SK-N-MC (cell line): ENCODE data around the gene ORC6.

ENCODE experiments used
- DNase-seq: peaks from one replicate; pipeline ENCODE4 v3.0.0-alpha.2; 2011; ENCODE audit warnings: low read depth, low spot score
- H3K27ac ChIP-seq: fragments of 200-600 bp; sonication (generic); 2 replicates; pipeline ENCODE4 v1.5.1; 2016; ENCODE audit warnings: mixed run types
- H3K36me3 ChIP-seq: fragments of 200-600 bp; sonication (generic); 2 replicates; pipeline ENCODE4 v1.6.1; 2017; ENCODE audit warnings: antibody characterized with exemption, low read length, mixed read lengths; ENCODE audit not compliant: insufficient read depth
- H3K4me3 ChIP-seq: fragments of 200-600 bp; sonication (generic); 2 replicates; pipeline ENCODE4 v1.5.1; 2016
- H3K9ac ChIP-seq: fragments of 200-600 bp; sonication (generic); 2 replicates; pipeline ENCODE4 v1.8.0; 2017; ENCODE audit warnings: mixed run types, mixed read lengths; ENCODE audit not compliant: insufficient read length
- H3K9me3 ChIP-seq: fragments of 200-600 bp; sonication (generic); 2 replicates; pipeline ENCODE4 v1.6.1; 2017; ENCODE audit warnings: low read depth, mild to moderate bottlenecking, antibody characterized with exemption, low read length, moderate library complexity, mixed read lengths
- EZH2 ChIP-seq: fragments of 200-600 bp; sonication (generic); IDR thresholded peaks from one replicate; pipeline ENCODE4 v1.6.1; 2017; ENCODE audit warnings: antibody characterized with exemption
- FOXP2 ChIP-seq: optimal IDR thresholded peaks from 2 replicates; pipeline ENCODE3; 2011; ENCODE audit warnings: mild to moderate bottlenecking, moderate library complexity; ENCODE audit not compliant: insufficient read depth; ENCODE audit errors: extremely low read length, control extremely low read depth
- POLR2AphosphoS5 ChIP-seq: IDR thresholded peaks from 2 replicates; pipeline ENCODE4 v1.6.1; 2012; ENCODE audit warnings: mild to moderate bottlenecking, low read depth, low read length, borderline replicate concordance

ORC6 gene

GRCh38 chr16:46736695-46737094 is 47.2 kb downstream of the ORC6 start:
- Histone ChIP-seq H3K36me3 (no peaks in the 10 kb centered on the region), H3K27ac (no peak overlapping the region), H3K9me3 (no peaks in the 10 kb centered on the region), H3K4me3 (no peak overlapping the region), H3K9ac (no peak overlapping the region)
- TF ChIP-seq POLR2AphosphoS5 (no peak), EZH2 (no peak), FOXP2 (no peak)
- no peak for DNase-seq

DNA sequence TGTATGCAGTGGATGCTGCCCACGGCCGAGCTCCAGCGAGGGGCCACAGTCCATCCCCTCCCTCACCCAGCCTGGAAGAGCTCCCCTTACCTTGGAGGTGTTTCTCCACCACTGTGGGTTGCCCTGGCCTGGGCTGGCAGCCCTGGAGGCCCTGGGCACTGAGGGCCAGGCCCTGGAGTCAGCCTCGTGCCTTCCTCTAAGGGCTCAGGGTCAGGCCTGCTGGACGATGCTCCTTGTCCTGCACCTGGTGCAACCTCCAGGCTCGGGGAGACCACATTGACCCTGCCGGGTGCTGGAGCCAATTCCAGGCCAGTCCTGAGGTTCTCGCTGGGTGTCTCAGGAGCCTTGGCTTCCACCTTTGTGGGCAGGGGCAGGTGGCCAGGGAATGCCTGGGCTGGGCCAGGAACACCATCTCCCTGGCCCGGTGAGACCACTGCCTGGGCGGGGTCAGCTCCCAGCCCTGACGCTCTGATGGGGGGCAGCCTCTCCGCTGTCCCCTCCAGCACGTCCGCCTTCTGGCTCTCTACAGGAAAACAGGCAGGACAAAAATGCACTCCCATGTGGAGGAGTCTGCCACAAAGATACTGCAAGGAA is 48.3 kb downstream of the ORC6 start:
- no peak overlapping the region for H3K9ac ChIP-seq
- DNase-seq, result no peak
- TF ChIP-seq POLR2AphosphoS5, result no peak
- no peak for TF ChIP-seq FOXP2
- TF ChIP-seq EZH2, result no peak
- H3K27ac ChIP-seq, result no peak overlapping the region
- no peaks in the 10 kb centered on the region for H3K36me3 ChIP-seq
- H3K4me3 ChIP-seq, result no peak overlapping the region
- no peaks in the 10 kb centered on the region for H3K9me3 ChIP-seq

DNA sequence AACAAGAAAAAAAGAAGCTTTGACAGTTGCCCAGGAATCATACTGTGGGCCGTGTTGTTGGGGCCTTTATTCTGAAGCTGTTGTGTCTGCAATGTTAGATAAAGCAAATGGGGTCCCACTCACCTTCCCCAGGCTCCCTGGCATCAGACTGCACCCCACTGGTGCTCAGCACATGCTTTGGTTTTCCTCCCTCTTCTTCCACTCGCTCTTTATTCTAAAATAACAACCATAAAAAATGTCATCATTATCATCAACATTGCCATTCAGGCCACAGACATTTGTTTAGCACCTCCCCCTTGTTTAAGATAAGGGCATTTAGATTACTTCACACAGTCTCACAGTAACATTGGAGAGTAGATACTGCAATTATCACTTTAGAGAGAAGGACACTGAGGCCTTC is 50.5 kb downstream of the ORC6 start:
- Histone ChIP-seq H3K36me3 (no peaks in the 10 kb centered on the region), H3K9me3 (no peaks in the 10 kb centered on the region), H3K4me3 (no peak overlapping the region), H3K27ac (no peak overlapping the region), H3K9ac (no peak overlapping the region)
- TF ChIP-seq EZH2 (no peak), POLR2AphosphoS5 (no peak), FOXP2 (no peak)
- DNase-seq, result no peak

GRCh38 chr16:46743232-46743719 is 53.8 kb downstream of the ORC6 start:
- Histone ChIP-seq H3K9ac (no peak overlapping the region), H3K36me3 (no peaks in the 10 kb centered on the region), H3K9me3 (no peaks in the 10 kb centered on the region), H3K4me3 (no peak overlapping the region), H3K27ac (no peak overlapping the region)
- no peak for DNase-seq
- TF ChIP-seq FOXP2 (no peak), POLR2AphosphoS5 (no peak), EZH2 (no peak)

DNA sequence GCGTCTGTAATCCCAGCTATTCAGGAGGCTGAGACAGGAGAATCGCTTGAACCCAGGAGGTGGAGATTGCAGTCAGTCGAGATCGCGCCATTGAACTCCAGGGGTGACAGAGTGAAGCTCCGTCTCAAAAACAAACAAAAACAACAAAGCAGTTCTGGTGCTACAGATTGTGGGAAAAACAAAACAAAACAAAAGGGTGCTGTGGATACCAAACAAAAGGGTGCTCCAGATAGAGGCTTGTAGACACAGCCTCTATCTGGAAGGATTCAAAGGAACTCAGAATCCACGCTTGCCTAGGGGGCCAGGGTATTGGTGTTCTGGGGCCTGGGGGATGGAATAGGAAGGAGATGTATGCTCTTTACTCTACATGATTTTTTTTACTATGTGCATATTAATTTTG is 56.2 kb downstream of the ORC6 start:
- H3K9me3 ChIP-seq, result no peaks in the 10 kb centered on the region
- H3K36me3 ChIP-seq, result no peaks in the 10 kb centered on the region
- no peak for DNase-seq
- TF ChIP-seq POLR2AphosphoS5, result no peak
- no peak for TF ChIP-seq EZH2
- TF ChIP-seq FOXP2, result no peak
- no peak overlapping the region for H3K4me3 ChIP-seq
- no peak overlapping the region for H3K9ac ChIP-seq
- H3K27ac ChIP-seq, result no peak overlapping the region

- DNase-seq, result no peak
- Histone ChIP-seq H3K9ac (no peak overlapping the region), H3K9me3 (no peaks in the 10 kb centered on the region), H3K4me3 (no peak overlapping the region), H3K27ac (no peak overlapping the region), H3K36me3 (no peaks in the 10 kb centered on the region)
- TF ChIP-seq FOXP2, result no peak
- no peak for TF ChIP-seq POLR2AphosphoS5
- no peak for TF ChIP-seq EZH2
These were observed 57.6 kb downstream of the ORC6 start for GRCh38 chr16:46746821-46747776.
